H1 (cell line): ENCODE data around the gene DNM2. TPM values are rescaled to one million over a fixed set of nuclear protein-coding genes. Genes with fewer than 3 reads are reported as not detected.

Experiments used
- CTCF ChIA-PET: fragments of 300-600 bp; sonication (Branson Sonifier 250); formaldehyde crosslinking; loops from one replicate; lab custom pipeline; 2021; ENCODE audit not compliant: partially characterized antibody; lab: Charles Lee
- POLR2A ChIA-PET: fragments of 300-600 bp; sonication (Branson Sonifier 250); formaldehyde crosslinking; loops from one replicate; lab custom pipeline; 2021; ENCODE audit warnings: inconsistent platforms; ENCODE audit not compliant: partially characterized antibody; lab: Charles Lee
- DNase-seq, 2 experiments: peaks; one replicate each; pipeline versions ENCODE4 v3.0.0 to v3.0.0-alpha.2; 2010 to 2022; ENCODE audit warnings: low spot score in 2 of 2, low read depth in 1 of 2, mixed read lengths in 1 of 2
- FAIRE-seq: peaks from 2 replicates; lab custom pipeline; 2011; peaks lifted over from hg19 to GRCh38; lab: Jason Lieb, UNC
- H2AFZ ChIP-seq: 2 replicates; pipeline ENCODE4 v1.8.1; 2012; ENCODE audit warnings: low read length, inconsistent platforms
- H2AK5ac ChIP-seq: 2 replicates; pipeline ENCODE4 v1.6.1; 2013; ENCODE audit warnings: low read depth, low read length
- H2BK120ac ChIP-seq: replicated peaks from 2 replicates; pipeline ENCODE3; 2013; ENCODE audit warnings: low read depth, low read length, inconsistent platforms
- H2BK12ac ChIP-seq: 2 replicates; pipeline ENCODE4 v1.6.1; 2013; ENCODE audit warnings: low read depth, low read length
- H2BK15ac ChIP-seq: 2 replicates; pipeline ENCODE4 v1.6.1; 2013; ENCODE audit warnings: low read length
- H2BK20ac ChIP-seq: 2 replicates; pipeline ENCODE4 v1.6.1; 2013; ENCODE audit warnings: low read length
- H2BK5ac ChIP-seq: 2 replicates; pipeline ENCODE4 v1.6.1; 2013; ENCODE audit warnings: low read depth, low read length
- H3K14ac ChIP-seq: 2 replicates; pipeline ENCODE4 v1.6.1; 2013; ENCODE audit warnings: inconsistent platforms; ENCODE audit not compliant: insufficient read length
- H3K18ac ChIP-seq: 2 replicates; pipeline ENCODE4 v1.6.1; 2013; ENCODE audit warnings: low read length; ENCODE audit errors: extremely low read depth
- H3K23ac ChIP-seq: 2 replicates; pipeline ENCODE4 v1.6.1; 2013; ENCODE audit warnings: inconsistent platforms; ENCODE audit not compliant: insufficient read length
- H3K23me2 ChIP-seq: 2 replicates; pipeline ENCODE4 v1.6.1; 2013; ENCODE audit warnings: low read depth, low read length
- H3K27ac ChIP-seq: 2 replicates; pipeline ENCODE4 v1.6.1; 2011; ENCODE audit warnings: low read depth, low read length, inconsistent platforms
- H3K27me3 ChIP-seq, 4 experiments: replicated peaks in 1 of 4; 1 replicate in 1 of 4; 2 replicates in 3 of 4; pipeline versions ENCODE4 v1.6.1 to v1.8.1; 2011 to 2013; ENCODE audit warnings: low read length in 3 of 4, mild to moderate bottlenecking in 3 of 4, inconsistent platforms in 2 of 4, mixed read lengths in 2 of 4, moderate library complexity in 1 of 4; ENCODE audit not compliant: control insufficient read depth in 3 of 4, insufficient read depth in 3 of 4; ENCODE audit errors: extremely low read depth in 1 of 4
- H3K36me3 ChIP-seq, 4 experiments: 2 replicates each; pipeline versions ENCODE4 v1.6.1 to v1.8.1; 2011 to 2013; ENCODE audit warnings: mild to moderate bottlenecking in 4 of 4, low read length in 3 of 4, moderate library complexity in 2 of 4, control low read depth in 1 of 4, inconsistent platforms in 1 of 4; ENCODE audit not compliant: insufficient read depth in 4 of 4, control insufficient read depth in 2 of 4
- H3K4ac ChIP-seq: replicated peaks from 2 replicates; pipeline ENCODE3; 2013; ENCODE audit warnings: low read length, low read depth, mixed read lengths, inconsistent platforms; ENCODE audit not compliant: insufficient read length
- H3K4me1 ChIP-seq, 4 experiments: replicated peaks in 1 of 4; 1 replicate in 1 of 4; 2 replicates in 3 of 4; pipeline versions ENCODE4 v1.6.1 to v1.8.1; 2011 to 2013; ENCODE audit warnings: low read length in 3 of 4, inconsistent platforms in 2 of 4, mixed read lengths in 1 of 4; ENCODE audit not compliant: insufficient read depth in 4 of 4, control insufficient read depth in 3 of 4
- H3K4me2 ChIP-seq, 2 experiments: 2 replicates each; pipeline versions ENCODE4 v1.6.1 to v1.8.1; 2011 to 2013; ENCODE audit warnings: low read depth in 2 of 2, low read length in 2 of 2, control low read depth in 1 of 2, inconsistent platforms in 1 of 2, mild to moderate bottlenecking in 1 of 2; ENCODE audit not compliant: insufficient read depth in 1 of 2
- H3K4me3 ChIP-seq, 4 experiments: fragments of 200-600, 300-600 bp in 1 of 4; sonication (generic), shearing (Covaris generic), sonication (Bioruptor Twin) in 1 of 4; 2 replicates each; pipeline versions ENCODE4 v1.5.1 to v1.8.1; 2011 to 2016; ENCODE audit warnings: low read length in 4 of 4, low read depth in 3 of 4, control low read depth in 2 of 4, inconsistent platforms in 2 of 4, mild to moderate bottlenecking in 2 of 4, mixed read lengths in 1 of 4, moderate library complexity in 1 of 4; ENCODE audit not compliant: insufficient read depth in 2 of 4; ENCODE audit errors: extremely low read depth in 1 of 4
- H3K56ac ChIP-seq: replicated peaks from 2 replicates; pipeline ENCODE3; 2013; ENCODE audit warnings: low read depth, mild to moderate bottlenecking, mixed read lengths, low read length, inconsistent platforms; ENCODE audit not compliant: insufficient read length
- H3K79me1 ChIP-seq: 2 replicates; pipeline ENCODE4 v1.6.1; 2013; ENCODE audit warnings: low read depth, low read length, control low read depth
- H3K79me2 ChIP-seq, 2 experiments: 2 replicates each; pipeline versions ENCODE4 v1.6.1 to v1.8.1; 2012 to 2013; ENCODE audit warnings: low read length in 2 of 2, mild to moderate bottlenecking in 2 of 2, inconsistent platforms in 1 of 2; ENCODE audit not compliant: insufficient read depth in 2 of 2, control insufficient read depth in 1 of 2
- H3K9ac ChIP-seq, 4 experiments: replicated peaks in 1 of 4; 1 replicate in 1 of 4; 2 replicates in 3 of 4; pipeline versions ENCODE4 v1.6.1 to v1.8.1; 2011 to 2013; ENCODE audit warnings: low read depth in 3 of 4, low read length in 3 of 4, control low read depth in 2 of 4, mild to moderate bottlenecking in 2 of 4, moderate library complexity in 2 of 4, inconsistent platforms in 1 of 4; ENCODE audit errors: extremely low read depth in 1 of 4
- H3K9me3 ChIP-seq, 2 experiments: 2 replicates each; pipeline versions ENCODE4 v1.6.1 to v1.8.1; 2012 to 2013; ENCODE audit warnings: mild to moderate bottlenecking in 2 of 2, moderate library complexity in 2 of 2, control low read depth in 1 of 2, inconsistent platforms in 1 of 2, low read depth in 1 of 2, low read length in 1 of 2, mixed read lengths in 1 of 2; ENCODE audit not compliant: insufficient read depth in 2 of 2
- H4K20me1 ChIP-seq, 2 experiments: replicated peaks in 1 of 2; 2 replicates each; pipeline versions ENCODE3 to v1.8.1; 2011 to 2013; ENCODE audit warnings: inconsistent platforms in 2 of 2, low read length in 2 of 2, mild to moderate bottlenecking in 1 of 2; ENCODE audit not compliant: insufficient read depth in 2 of 2, control insufficient read depth in 1 of 2
- H4K5ac ChIP-seq: 2 replicates; pipeline ENCODE4 v1.6.1; 2013; ENCODE audit warnings: low read length, low read depth, mixed read lengths, inconsistent platforms; ENCODE audit not compliant: insufficient read length
- H4K8ac ChIP-seq: 2 replicates; pipeline ENCODE4 v1.8.0; 2013; ENCODE audit warnings: mild to moderate bottlenecking, moderate library complexity, low read length, inconsistent platforms; ENCODE audit not compliant: insufficient read depth; ENCODE audit errors: extremely low read depth
- H4K91ac ChIP-seq: replicated peaks from 2 replicates; pipeline ENCODE3; 2013; ENCODE audit warnings: low read length, mixed read lengths, inconsistent platforms; ENCODE audit not compliant: insufficient read length
- CREB1 ChIP-seq: IDR thresholded peaks from 2 replicates; pipeline ENCODE4 v1.6.1; 2012; ENCODE audit warnings: inconsistent platforms
- POLR2A ChIP-seq, 2 experiments: IDR thresholded peaks; 1 replicate in 1 of 2; 2 replicates in 1 of 2; pipeline ENCODE4 v1.6.1; 2011; ENCODE audit warnings: low read depth in 2 of 2, low read length in 2 of 2, mild to moderate bottlenecking in 2 of 2; ENCODE audit errors: control extremely low read depth in 1 of 2
- POLR2AphosphoS5 ChIP-seq: IDR thresholded peaks from 2 replicates; pipeline ENCODE4 v1.6.1; 2011; ENCODE audit warnings: low read depth, low read length
- SRF ChIP-seq: IDR thresholded peaks from 2 replicates; pipeline ENCODE4 v1.6.1; 2011; ENCODE audit warnings: mild to moderate bottlenecking, low read depth, low read length, moderate library complexity
- WGBS, 2 experiments: shearing (Covaris generic) in 1 of 2; methylation state at CpG; one replicate each; pipeline versions ENCODE4 v1.1.6 to v1.1.7; 2013 to 2015; ENCODE audit warnings: low lambda C conversion rate in 2 of 2, mixed read lengths in 2 of 2, inconsistent platforms in 1 of 2, low coverage in 1 of 2, missing lambda C conversion rate in 1 of 2; ENCODE audit not compliant: insufficient replicate concordance in 2 of 2, insufficient coverage in 1 of 2, insufficient read length in 1 of 2; ENCODE audit errors: extremely low coverage in 1 of 2, missing lambda C conversion rate in 1 of 2; 5-methylcytosine and 5-hydroxymethylcytosine counted together
- polyA plus RNA-seq, 7 experiments: library from polyadenylated mRNA; depleted of rRNA in 3 of 7; stranded (reverse) in 5 of 7; unstranded in 2 of 7; fragments of >200 nt in 5 of 7; fragments of 200-250 nt in 2 of 7; gene quantifications; 1 replicate in 5 of 7; 2 replicates in 1 of 7; 4 replicates in 1 of 7; pipeline versions ENCODE4 v1.2.1 to v1.2.3, GENCODE V29; 2011 to 2013; ENCODE audit warnings: missing spikeins in 2 of 7, mixed read lengths in 2 of 7
- total RNA-seq: library from RNA; stranded (reverse); fragmentation: NEBNext Ultra II Directional; extraction: Animal tissue kit (Norgen Biotek cat#: 25700); gene quantifications from 2 replicates; pipeline ENCODE4 v1.2.1, GENCODE V29; 2021

Gene DNM2
- total and polyA plus RNA-seq, 2 of the 8 experiments (the other 6 are each of a cell fraction or from before 2014, with no cell fraction given): 61.9 to 120 TPM

DNA sequence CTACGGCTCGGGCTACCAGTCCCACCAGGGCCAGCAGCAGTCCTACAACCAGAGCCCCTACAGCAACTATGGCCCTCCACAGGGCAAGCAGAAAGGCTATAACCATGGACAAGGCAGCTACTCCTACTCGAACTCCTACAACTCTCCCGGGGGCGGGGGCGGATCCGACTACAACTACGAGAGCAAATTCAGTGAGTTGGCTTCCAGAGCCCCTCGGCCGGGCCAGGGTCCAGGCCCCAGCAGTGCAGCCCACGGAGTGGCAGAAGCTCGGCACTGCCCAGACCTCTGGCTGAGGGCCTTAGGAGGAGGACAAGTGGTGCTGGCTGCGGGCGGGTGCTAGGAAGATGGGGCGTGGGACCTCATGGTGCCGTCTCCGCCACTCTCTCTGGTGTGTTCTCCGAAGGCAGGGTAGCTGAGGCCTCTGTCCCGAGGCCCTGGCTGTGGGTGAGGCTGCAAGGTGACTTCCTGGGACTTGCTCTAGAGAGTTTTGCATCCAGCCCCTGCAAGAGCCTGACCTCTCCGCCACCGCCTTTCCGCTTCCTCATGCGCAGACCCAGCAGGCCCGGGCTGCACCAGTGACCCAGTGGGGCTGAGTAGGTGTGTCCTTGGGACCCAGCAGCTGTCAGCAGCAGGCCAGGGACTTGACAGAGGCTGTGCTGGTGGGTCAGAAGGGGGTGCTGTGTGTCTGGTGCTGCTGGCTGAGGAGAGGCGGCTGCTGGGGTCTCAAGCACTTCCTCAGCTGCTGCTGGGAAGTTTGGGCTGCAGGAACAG is 30.2 kb upstream of the DNM2 start:
- Histone ChIP-seq H3K23ac (no peak overlapping the region), H4K20me1 (peaks cover 50 to 61% of the 10 kb centered on the region in 2 experiments), H4K5ac (no peak overlapping the region), H3K4me2 (no peak overlapping the region), H3K79me2 (peaks cover 0 to 36% of the 10 kb centered on the region in 2 experiments; a peak in 2 of 4 replicates), H3K79me1 (peaks cover 12% of the 10 kb centered on the region; the same call in 1 of the 2 replicates), H3K56ac (no peak overlapping the region), H3K14ac (no peak overlapping the region), H3K4me3 (no peak overlapping the region), H3K23me2 (no peaks in the 10 kb centered on the region), H3K9ac (no peak overlapping the region), H4K8ac (peak overlapping the region; percentile 83; the same call in 1 of the 2 replicates), H2AFZ (no peak overlapping the region), H2BK12ac (no peak overlapping the region), H2BK5ac (no peak overlapping the region), H3K27ac (no peak overlapping the region), H2BK15ac (no peak overlapping the region), H3K9me3 (no peaks in the 10 kb centered on the region), H3K27me3 (no peaks in the 10 kb centered on the region), H3K36me3 (peaks cover 76 to 99% (median 86%) of the 10 kb centered on the region in 4 experiments), H3K4ac (no peak overlapping the region), H2BK20ac (no peak overlapping the region), H2BK120ac (no peak overlapping the region), H4K91ac (no peak overlapping the region), H3K18ac (no peak overlapping the region), H3K4me1 (no peaks in the 10 kb centered on the region), H2AK5ac (no peak overlapping the region)
- DNase-seq (no peak), FAIRE-seq (no peak)
- POLR2A ChIA-PET: interaction anchor here (1.0 to 59.0 kb wide), 4 partner anchors 4 to 107 kb away, joined by 3 to 1874 read pairs (median 938); partner anchors contain the start of genes DNM2, ILF3 and QTRT1
- CTCF ChIA-PET: interaction anchor here (0.5 to 4.7 kb wide), 8 partner anchors 9 to 106 kb away, joined by 3 to 30 read pairs (median 4); partner anchors contain the start of gene QTRT1
- TF ChIP-seq POLR2AphosphoS5 (peak; percentile 63), POLR2A (IDR thresholded peaks at IDR 0.05; ENCODE audit: control extremely low read depth in 1 of 2, low read depth in 2 of 2, low read length in 2 of 2) (peak in 1 of 2 experiments; percentile 50; a peak in 1 of 3 replicates), SRF (no peak), CREB1 (no peak)
- WGBS, 2 experiments: 96% methylated on average over 25 of the region's 25 CpGs; no CpG with 5 or more reads in 1 of the 2 experiments
